Measurements from ENCODE around the gene CDKAL1. TPM values are rescaled to one million over a fixed set of nuclear protein-coding genes. Genes with fewer than 3 reads are reported as not detected.

The CDKAL1 gene
- total and polyA plus RNA-seq, 2 of the 8 experiments (the other 6 are each of a cell fraction or from before 2014, with no cell fraction given), result 8.4 to 24.6 TPM

DNA sequence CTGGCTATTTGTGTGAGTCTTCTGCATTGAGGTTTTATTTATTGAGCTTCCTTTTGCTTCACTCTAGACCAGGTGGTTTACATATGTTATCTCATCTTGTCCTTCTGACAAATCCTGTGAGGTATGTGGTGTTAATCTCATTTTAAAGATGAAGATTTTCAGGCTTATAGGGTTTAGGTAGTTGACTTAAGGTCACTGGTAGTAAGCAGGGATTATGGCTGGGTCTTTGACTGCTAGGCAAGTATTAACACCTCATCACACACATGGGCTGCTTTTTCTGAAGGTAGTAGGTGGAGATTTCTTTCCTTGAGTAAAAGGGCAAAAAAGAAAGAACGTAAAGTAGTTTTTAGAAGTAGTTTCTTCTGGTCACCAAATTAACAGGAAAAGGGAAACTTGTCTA lies 72.6 kb downstream of the CDKAL1 start (continued):
- TF ChIP-seq, protein P1, sequence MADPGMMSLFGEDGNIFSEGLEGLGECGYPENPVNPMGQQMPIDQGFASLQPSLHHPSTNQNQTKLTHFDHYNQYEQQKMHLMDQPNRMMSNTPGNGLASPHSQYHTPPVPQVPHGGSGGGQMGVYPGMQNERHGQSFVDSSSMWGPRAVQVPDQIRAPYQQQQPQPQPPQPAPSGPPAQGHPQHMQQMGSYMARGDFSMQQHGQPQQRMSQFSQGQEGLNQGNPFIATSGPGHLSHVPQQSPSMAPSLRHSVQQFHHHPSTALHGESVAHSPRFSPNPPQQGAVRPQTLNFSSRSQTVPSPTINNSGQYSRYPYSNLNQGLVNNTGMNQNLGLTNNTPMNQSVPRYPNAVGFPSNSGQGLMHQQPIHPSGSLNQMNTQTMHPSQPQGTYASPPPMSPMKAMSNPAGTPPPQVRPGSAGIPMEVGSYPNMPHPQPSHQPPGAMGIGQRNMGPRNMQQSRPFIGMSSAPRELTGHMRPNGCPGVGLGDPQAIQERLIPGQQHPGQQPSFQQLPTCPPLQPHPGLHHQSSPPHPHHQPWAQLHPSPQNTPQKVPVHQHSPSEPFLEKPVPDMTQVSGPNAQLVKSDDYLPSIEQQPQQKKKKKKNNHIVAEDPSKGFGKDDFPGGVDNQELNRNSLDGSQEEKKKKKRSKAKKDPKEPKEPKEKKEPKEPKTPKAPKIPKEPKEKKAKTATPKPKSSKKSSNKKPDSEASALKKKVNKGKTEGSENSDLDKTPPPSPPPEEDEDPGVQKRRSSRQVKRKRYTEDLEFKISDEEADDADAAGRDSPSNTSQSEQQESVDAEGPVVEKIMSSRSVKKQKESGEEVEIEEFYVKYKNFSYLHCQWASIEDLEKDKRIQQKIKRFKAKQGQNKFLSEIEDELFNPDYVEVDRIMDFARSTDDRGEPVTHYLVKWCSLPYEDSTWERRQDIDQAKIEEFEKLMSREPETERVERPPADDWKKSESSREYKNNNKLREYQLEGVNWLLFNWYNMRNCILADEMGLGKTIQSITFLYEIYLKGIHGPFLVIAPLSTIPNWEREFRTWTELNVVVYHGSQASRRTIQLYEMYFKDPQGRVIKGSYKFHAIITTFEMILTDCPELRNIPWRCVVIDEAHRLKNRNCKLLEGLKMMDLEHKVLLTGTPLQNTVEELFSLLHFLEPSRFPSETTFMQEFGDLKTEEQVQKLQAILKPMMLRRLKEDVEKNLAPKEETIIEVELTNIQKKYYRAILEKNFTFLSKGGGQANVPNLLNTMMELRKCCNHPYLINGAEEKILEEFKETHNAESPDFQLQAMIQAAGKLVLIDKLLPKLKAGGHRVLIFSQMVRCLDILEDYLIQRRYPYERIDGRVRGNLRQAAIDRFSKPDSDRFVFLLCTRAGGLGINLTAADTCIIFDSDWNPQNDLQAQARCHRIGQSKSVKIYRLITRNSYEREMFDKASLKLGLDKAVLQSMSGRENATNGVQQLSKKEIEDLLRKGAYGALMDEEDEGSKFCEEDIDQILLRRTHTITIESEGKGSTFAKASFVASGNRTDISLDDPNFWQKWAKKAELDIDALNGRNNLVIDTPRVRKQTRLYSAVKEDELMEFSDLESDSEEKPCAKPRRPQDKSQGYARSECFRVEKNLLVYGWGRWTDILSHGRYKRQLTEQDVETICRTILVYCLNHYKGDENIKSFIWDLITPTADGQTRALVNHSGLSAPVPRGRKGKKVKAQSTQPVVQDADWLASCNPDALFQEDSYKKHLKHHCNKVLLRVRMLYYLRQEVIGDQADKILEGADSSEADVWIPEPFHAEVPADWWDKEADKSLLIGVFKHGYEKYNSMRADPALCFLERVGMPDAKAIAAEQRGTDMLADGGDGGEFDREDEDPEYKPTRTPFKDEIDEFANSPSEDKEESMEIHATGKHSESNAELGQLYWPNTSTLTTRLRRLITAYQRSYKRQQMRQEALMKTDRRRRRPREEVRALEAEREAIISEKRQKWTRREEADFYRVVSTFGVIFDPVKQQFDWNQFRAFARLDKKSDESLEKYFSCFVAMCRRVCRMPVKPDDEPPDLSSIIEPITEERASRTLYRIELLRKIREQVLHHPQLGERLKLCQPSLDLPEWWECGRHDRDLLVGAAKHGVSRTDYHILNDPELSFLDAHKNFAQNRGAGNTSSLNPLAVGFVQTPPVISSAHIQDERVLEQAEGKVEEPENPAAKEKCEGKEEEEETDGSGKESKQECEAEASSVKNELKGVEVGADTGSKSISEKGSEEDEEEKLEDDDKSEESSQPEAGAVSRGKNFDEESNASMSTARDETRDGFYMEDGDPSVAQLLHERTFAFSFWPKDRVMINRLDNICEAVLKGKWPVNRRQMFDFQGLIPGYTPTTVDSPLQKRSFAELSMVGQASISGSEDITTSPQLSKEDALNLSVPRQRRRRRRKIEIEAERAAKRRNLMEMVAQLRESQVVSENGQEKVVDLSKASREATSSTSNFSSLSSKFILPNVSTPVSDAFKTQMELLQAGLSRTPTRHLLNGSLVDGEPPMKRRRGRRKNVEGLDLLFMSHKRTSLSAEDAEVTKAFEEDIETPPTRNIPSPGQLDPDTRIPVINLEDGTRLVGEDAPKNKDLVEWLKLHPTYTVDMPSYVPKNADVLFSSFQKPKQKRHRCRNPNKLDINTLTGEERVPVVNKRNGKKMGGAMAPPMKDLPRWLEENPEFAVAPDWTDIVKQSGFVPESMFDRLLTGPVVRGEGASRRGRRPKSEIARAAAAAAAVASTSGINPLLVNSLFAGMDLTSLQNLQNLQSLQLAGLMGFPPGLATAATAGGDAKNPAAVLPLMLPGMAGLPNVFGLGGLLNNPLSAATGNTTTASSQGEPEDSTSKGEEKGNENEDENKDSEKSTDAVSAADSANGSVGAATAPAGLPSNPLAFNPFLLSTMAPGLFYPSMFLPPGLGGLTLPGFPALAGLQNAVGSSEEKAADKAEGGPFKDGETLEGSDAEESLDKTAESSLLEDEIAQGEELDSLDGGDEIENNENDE (IDR thresholded peaks at IDR 0.05; ENCODE audit: insufficient replicate concordance, low read length), result no peak

Data from H1 (cell line).